GM12878 (cell line): ENCODE results near the gene HOMER2. TPM values are rescaled to one million over a fixed set of nuclear protein-coding genes. Genes with fewer than 3 reads are reported as not detected.

Experiments used
- CREM ChIP-seq: IDR thresholded peaks from 2 replicates; pipeline ENCODE4 v1.6.1; 2014; ENCODE audit warnings: antibody characterized with exemption, low read depth
- CUX1 ChIP-seq: IDR thresholded peaks from 2 replicates; pipeline ENCODE4 v1.6.1; 2012; ENCODE audit warnings: improper control_type of control experiment, low read depth, low read length; ENCODE audit not compliant: insufficient replicate concordance
- HSF1 ChIP-seq: fragments of 150-350 bp; IDR thresholded peaks from 2 replicates; pipeline ENCODE4 v1.6.1; 2014; ENCODE audit warnings: mild to moderate bottlenecking, low read depth, low read length
- JUNB ChIP-seq: IDR thresholded peaks from 2 replicates; pipeline ENCODE4 v1.6.1; 2016; ENCODE audit warnings: antibody characterized with exemption, mild to moderate bottlenecking
- POLR2AphosphoS5 ChIP-seq: IDR thresholded peaks from 2 replicates; pipeline ENCODE4 v1.6.1; 2011; ENCODE audit warnings: mild to moderate bottlenecking, low read length, inconsistent platforms
- RB1 ChIP-seq: fragments of 450-650 bp; formaldehyde crosslinking; IDR thresholded peaks from 2 replicates; pipeline ENCODE4 v1.6.1; 2017; ENCODE audit warnings: mild to moderate bottlenecking, borderline replicate concordance
- SPI1 ChIP-seq: IDR thresholded peaks from 2 replicates; pipeline ENCODE4 v1.6.1; 2011; ENCODE audit warnings: low read depth, mild to moderate bottlenecking, low read length, moderate library complexity, borderline replicate concordance; ENCODE audit not compliant: insufficient read depth
- USF2 ChIP-seq: IDR thresholded peaks from 2 replicates; pipeline ENCODE4 v1.6.1; 2011; ENCODE audit warnings: low read depth, low read length, improper control_type of control experiment, borderline replicate concordance
- YBX1 ChIP-seq: fragments of 450-650 bp; IDR thresholded peaks from 2 replicates; pipeline ENCODE4 v1.6.1; 2016; ENCODE audit warnings: antibody characterized with exemption
- ZBTB33 ChIP-seq: fragments of 450-650 bp; IDR thresholded peaks from 2 replicates; pipeline ENCODE4 v1.6.1; 2017; ENCODE audit warnings: mild to moderate bottlenecking
- polyA plus RNA-seq, 11 experiments: library from polyadenylated mRNA; depleted of rRNA in 4 of 11; unstranded in 6 of 11; stranded (reverse) in 5 of 11; fragments of >200 nt; fragmentation: Nextera tagmentation in 4 of 11; fragmentation: Illumina TruSeq in 1 of 11; extraction: Ambion mirVana in 4 of 11; extraction: Trizol in 1 of 11; gene quantifications; 1 replicate in 1 of 11; 2 replicates in 10 of 11; pipeline versions ENCODE4 v1.2.1 to v1.2.3, GENCODE V29; 2011 to 2016; ENCODE audit warnings: inconsistent platforms in 2 of 11, missing spikeins in 2 of 11, low read depth in 1 of 11
- total RNA-seq, 4 experiments: library from RNA; depleted of rRNA in 3 of 4; stranded (reverse); fragments of >200 nt in 3 of 4; fragmentation: Illumina TruSeq in 1 of 4; extraction: Trizol in 1 of 4; gene quantifications; 2 replicates each; pipeline versions ENCODE4 v1.2.1 to v1.2.3, GENCODE V29; 2013 to 2021
- TF ChIP-seq, protein P1 (sequence below): IDR thresholded peaks from 2 replicates; pipeline ENCODE4 v1.6.1; 2012; ENCODE audit warnings: mild to moderate bottlenecking, low read depth, low read length
- TF ChIP-seq, protein P2 (sequence below): IDR thresholded peaks from 2 replicates; pipeline ENCODE4 v1.6.1; 2011; ENCODE audit warnings: borderline replicate concordance, low read depth, mild to moderate bottlenecking, moderate library complexity, mixed read lengths, low read length; ENCODE audit not compliant: insufficient read depth; ENCODE audit errors: extremely low read length
- TF ChIP-seq, protein P3 (sequence below): fragments of 450-650 bp; IDR thresholded peaks from 2 replicates; pipeline ENCODE4 v1.6.1; 2016; ENCODE audit warnings: mild to moderate bottlenecking

Gene HOMER2
- total and polyA plus RNA-seq, 10 of the 15 experiments (the other 5 are each of a cell fraction or from before 2014, with no cell fraction given): 0.60 to 5.0 (median 1.8) TPM

- TF ChIP-seq ZBTB33 (no peak), HSF1 (no peak), SPI1 (no peak), RB1 (no peak), JUNB (no peak), USF2 (no peak), CUX1 (no peak), POLR2AphosphoS5 (no peak), CREM (no peak), YBX1 (no peak)
- TF ChIP-seq, protein P1, sequence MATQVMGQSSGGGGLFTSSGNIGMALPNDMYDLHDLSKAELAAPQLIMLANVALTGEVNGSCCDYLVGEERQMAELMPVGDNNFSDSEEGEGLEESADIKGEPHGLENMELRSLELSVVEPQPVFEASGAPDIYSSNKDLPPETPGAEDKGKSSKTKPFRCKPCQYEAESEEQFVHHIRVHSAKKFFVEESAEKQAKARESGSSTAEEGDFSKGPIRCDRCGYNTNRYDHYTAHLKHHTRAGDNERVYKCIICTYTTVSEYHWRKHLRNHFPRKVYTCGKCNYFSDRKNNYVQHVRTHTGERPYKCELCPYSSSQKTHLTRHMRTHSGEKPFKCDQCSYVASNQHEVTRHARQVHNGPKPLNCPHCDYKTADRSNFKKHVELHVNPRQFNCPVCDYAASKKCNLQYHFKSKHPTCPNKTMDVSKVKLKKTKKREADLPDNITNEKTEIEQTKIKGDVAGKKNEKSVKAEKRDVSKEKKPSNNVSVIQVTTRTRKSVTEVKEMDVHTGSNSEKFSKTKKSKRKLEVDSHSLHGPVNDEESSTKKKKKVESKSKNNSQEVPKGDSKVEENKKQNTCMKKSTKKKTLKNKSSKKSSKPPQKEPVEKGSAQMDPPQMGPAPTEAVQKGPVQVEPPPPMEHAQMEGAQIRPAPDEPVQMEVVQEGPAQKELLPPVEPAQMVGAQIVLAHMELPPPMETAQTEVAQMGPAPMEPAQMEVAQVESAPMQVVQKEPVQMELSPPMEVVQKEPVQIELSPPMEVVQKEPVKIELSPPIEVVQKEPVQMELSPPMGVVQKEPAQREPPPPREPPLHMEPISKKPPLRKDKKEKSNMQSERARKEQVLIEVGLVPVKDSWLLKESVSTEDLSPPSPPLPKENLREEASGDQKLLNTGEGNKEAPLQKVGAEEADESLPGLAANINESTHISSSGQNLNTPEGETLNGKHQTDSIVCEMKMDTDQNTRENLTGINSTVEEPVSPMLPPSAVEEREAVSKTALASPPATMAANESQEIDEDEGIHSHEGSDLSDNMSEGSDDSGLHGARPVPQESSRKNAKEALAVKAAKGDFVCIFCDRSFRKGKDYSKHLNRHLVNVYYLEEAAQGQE: no peak
- TF ChIP-seq, protein P2, sequence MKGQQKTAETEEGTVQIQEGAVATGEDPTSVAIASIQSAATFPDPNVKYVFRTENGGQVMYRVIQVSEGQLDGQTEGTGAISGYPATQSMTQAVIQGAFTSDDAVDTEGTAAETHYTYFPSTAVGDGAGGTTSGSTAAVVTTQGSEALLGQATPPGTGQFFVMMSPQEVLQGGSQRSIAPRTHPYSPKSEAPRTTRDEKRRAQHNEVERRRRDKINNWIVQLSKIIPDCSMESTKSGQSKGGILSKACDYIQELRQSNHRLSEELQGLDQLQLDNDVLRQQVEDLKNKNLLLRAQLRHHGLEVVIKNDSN: no peak
- TF ChIP-seq, protein P3, sequence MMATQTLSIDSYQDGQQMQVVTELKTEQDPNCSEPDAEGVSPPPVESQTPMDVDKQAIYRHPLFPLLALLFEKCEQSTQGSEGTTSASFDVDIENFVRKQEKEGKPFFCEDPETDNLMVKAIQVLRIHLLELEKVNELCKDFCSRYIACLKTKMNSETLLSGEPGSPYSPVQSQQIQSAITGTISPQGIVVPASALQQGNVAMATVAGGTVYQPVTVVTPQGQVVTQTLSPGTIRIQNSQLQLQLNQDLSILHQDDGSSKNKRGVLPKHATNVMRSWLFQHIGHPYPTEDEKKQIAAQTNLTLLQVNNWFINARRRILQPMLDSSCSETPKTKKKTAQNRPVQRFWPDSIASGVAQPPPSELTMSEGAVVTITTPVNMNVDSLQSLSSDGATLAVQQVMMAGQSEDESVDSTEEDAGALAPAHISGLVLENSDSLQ: no peak
Observed at GRCh38 chr15:82969353-82969752, 16.8 kb upstream of the HOMER2 start (continued).
